Spleen (tissue), 11 donors: ENCODE results near the gene BIRC5. TPM values are rescaled to one million over a fixed set of nuclear protein-coding genes. Genes with fewer than 3 reads are reported as not detected.

Experiments used
- DNase-seq: peaks from one replicate; pipeline ENCODE4 v3.0.0-alpha.2; 2020
- H3K27ac ChIP-seq, 8 donors: fragments of 200-600 bp; sonication (generic) in 7 of 8; 1 replicate in 4 of 8; 2 replicates in 4 of 8; pipeline versions ENCODE4 v1.5.0 to v1.8.0; 2016 to 2021; ENCODE audit warnings: inconsistent platforms in 4 of 8, mild to moderate bottlenecking in 4 of 8, moderate library complexity in 1 of 8
- H3K27me3 ChIP-seq, 7 donors: fragments of 200-600 bp; sonication (generic) in 6 of 7; replicated peaks in 1 of 7; 1 replicate in 4 of 7; 2 replicates in 3 of 7; pipeline versions ENCODE4 v1.5.0 to v1.8.0; 2016 to 2021; ENCODE audit warnings: inconsistent platforms in 3 of 7, mild to moderate bottlenecking in 1 of 7
- H3K36me3 ChIP-seq, 6 donors: fragments of 200-600 bp; sonication (generic) in 5 of 6; 1 replicate in 4 of 6; 2 replicates in 2 of 6; pipeline versions ENCODE4 v1.5.0 to v1.8.0; 2016 to 2021; ENCODE audit warnings: inconsistent platforms in 2 of 6
- H3K4me1 ChIP-seq, 6 donors: fragments of 200-600 bp; sonication (generic) in 5 of 6; 1 replicate in 3 of 6; 2 replicates in 3 of 6; pipeline versions ENCODE4 v1.5.0 to v1.8.0; 2016 to 2021; ENCODE audit warnings: inconsistent platforms in 3 of 6
- H3K4me3 ChIP-seq, 8 donors: fragments of 200-600 bp; sonication (generic) in 7 of 8; 1 replicate in 4 of 8; 2 replicates in 4 of 8; pipeline versions ENCODE4 v1.5.0 to v1.8.0; 2016 to 2021; ENCODE audit warnings: inconsistent platforms in 4 of 8, mild to moderate bottlenecking in 4 of 8, moderate library complexity in 2 of 8
- H3K9me3 ChIP-seq, 8 donors: fragments of 200-600 bp; sonication (generic) in 7 of 8; 1 replicate in 4 of 8; 2 replicates in 4 of 8; pipeline versions ENCODE4 v1.5.0 to v1.8.0; 2016 to 2021; ENCODE audit warnings: inconsistent platforms in 4 of 8
- CTCF ChIP-seq, 11 experiments: fragments of 200-600 bp in 7 of 11; fragments of 450-650 bp in 4 of 11; sonication (generic) in 4 of 11; IDR thresholded peaks in 8 of 11; conservative IDR thresholded peaks in 3 of 11; 1 replicate in 7 of 11; 2 replicates in 4 of 11; pipeline versions ENCODE4 v1.4.0 to v1.8.0; 2016 to 2021; ENCODE audit warnings: antibody characterized with exemption in 11 of 11, inconsistent platforms in 4 of 11, mild to moderate bottlenecking in 1 of 11
- POLR2A ChIP-seq, 3 donors: fragments of 450-650 bp; IDR thresholded peaks; one replicate each; pipeline ENCODE4 v1.5.1; 2017; ENCODE audit warnings: antibody characterized with exemption in 3 of 3, mild to moderate bottlenecking in 1 of 3
- POLR2AphosphoS5 ChIP-seq, 3 donors: sonication (generic); formaldehyde crosslinking; IDR thresholded peaks; one replicate each; pipeline ENCODE4 v1.5.1; 2017; ENCODE audit warnings: antibody characterized with exemption in 3 of 3
- WGBS, 5 donors: extraction: QIAGEN DNeasy Blood & Tissue Kit in 3 of 5; methylation state at CpG; one replicate each; pipeline versions ENCODE4 v1.1.5 to v1.1.7; 2013 to 2018; 5-methylcytosine and 5-hydroxymethylcytosine counted together
- intact Hi-C: fragments of 100-400 bp; cut with DNase I; formaldehyde crosslinking; loops from one replicate; pipeline ENCODE4 v1.15.0; 2023; ENCODE audit warnings: low total_unique reads
- polyA plus RNA-seq, 3 donors: library from polyadenylated mRNA; stranded (reverse); fragments of 200-250 nt; gene quantifications; one replicate each; pipeline ENCODE4 v1.2.1, GENCODE V29; 2013
- total RNA-seq, 7 donors: library from RNA; depleted of rRNA in 3 of 7; stranded (reverse); fragments of >200 nt in 3 of 7; fragmentation: NEBNext Ultra II Directional in 4 of 7; extraction: Animal tissue kit (Norgen Biotek cat#: 25700) in 4 of 7; gene quantifications; one replicate each; pipeline versions ENCODE4 v1.1.0 to v1.2.1, GENCODE V29; 2016 to 2021
- donor health status: healthy with polysubstance abuse.
- donor health status: DM: no; HTN: no; CAD: no; lungs with moderate emphysema.
- donor health status: DM: no; HTN: no; CAD: no.
- donor health status: Bipolar disorder and iron deficiency.
- donor health status: healthy.
- donor health status: DM: no; HTN: no; CAD: no.
- donor health status: DM: yes; HTN: yes; CAD: no.

BIRC5 gene
- total and polyA plus RNA-seq, 10 donors = 2.1 to 11.9 (median 6.7) TPM

- H3K9me3 ChIP-seq = no peaks in the 10 kb centered on the region
- 90 to 95% (median 94%) methylated on average over 9 of the region's 9 CpGs for WGBS, 5 donors
- no peak overlapping the region for H3K27ac ChIP-seq
- DNase-seq = no peak
- no peaks in the 10 kb centered on the region for H3K27me3 ChIP-seq
- TF ChIP-seq POLR2A (IDR thresholded peaks at IDR 0.05) = no peak
- no peak for TF ChIP-seq CTCF (IDR thresholded peaks at IDR 0.05 in 8 of 11, conservative IDR thresholded peaks at IDR 0.05 in 3 of 11)
- no peak for TF ChIP-seq POLR2AphosphoS5 (IDR thresholded peaks at IDR 0.05)
- no peak overlapping the region for H3K4me3 ChIP-seq
- H3K36me3 ChIP-seq = peaks cover 0 to 11% (median 0%) of the 10 kb centered on the region in 6 donors
- intact Hi-C loops = no loop called here
- peaks cover 6 to 59% (median 33%) of the 10 kb centered on the region in 6 donors for H3K4me1 ChIP-seq
These were observed 29.2 kb upstream of the BIRC5 start for GRCh38 chr17:78184868-78185267.

- Histone ChIP-seq H3K27me3 (no peaks in the 10 kb centered on the region), H3K36me3 (peaks cover 0 to 12% (median 0%) of the 10 kb centered on the region in 6 donors), H3K9me3 (no peaks in the 10 kb centered on the region), H3K27ac (peak overlapping the region in 3 of 8 donors; percentile 61 to 79 (median 76)), H3K4me3 (peak overlapping the region in 4 of 8 donors; percentile 48 to 74 (median 56)), H3K4me1 (peaks cover 3 to 52% (median 23%) of the 10 kb centered on the region in 6 donors)
- TF ChIP-seq POLR2A (IDR thresholded peaks at IDR 0.05) (no peak), CTCF (IDR thresholded peaks at IDR 0.05 in 8 of 11, conservative IDR thresholded peaks at IDR 0.05 in 3 of 11) (no peak), POLR2AphosphoS5 (IDR thresholded peaks at IDR 0.05) (no peak)
- no peak for DNase-seq
- intact Hi-C loops = no loop called here
- WGBS, 5 donors = 54 to 59% (median 57%) methylated on average over 10 of the region's 10 CpGs
These were observed 27.9 kb upstream of the BIRC5 start for GRCh38 chr17:78185981-78186691.

DNA sequence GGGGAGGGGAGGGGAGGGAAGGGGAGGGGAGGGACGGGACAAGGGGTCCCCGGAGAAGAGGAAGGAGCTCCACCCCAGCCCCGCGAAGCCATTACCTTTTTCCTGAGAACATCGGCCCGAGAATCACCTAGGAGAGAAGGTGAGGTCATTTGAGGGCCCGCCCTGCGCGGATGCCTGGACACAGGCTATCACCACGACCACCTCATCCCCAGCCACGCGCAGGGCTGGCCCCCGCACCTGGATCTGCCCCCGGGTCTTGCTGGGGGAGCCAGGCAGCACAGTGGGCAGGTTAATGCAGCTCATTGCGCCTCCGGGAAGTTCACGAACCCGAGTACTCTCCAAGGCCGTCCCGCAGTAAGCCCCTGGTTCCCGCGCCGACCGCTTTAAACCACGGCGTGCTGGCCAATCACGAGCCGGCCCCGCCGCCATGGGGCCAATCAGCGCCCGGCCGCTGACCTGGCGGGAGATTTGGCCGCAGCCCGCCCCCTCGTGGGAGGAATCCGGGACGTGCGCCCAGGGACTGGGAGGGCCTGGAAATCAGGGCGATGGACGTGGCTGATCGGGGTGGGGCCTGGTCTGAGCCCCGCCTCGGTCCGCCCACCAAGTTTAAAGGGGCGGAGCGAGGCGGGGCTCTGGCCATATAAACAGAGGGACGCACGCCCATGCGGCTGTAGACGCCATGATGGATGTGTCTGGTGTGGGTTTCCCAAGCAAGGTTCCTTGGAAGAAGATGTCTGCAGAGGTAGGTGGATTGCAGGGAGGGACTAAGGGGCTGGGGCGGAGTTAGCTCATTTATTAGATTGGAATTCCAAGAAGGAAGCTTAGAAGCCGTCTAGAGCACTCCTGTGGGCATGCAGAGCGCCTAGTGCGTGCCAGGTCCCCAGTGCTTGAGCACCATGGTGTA, 27.1 kb upstream of the BIRC5 start, which contains the start of the genes AFMID and TK1:
Gene AFMID (plus strand): TSS at position 671 of the 904 bp plus-strand sequence. CDS start 9 bp downstream, at position 680.
Gene TK1 (minus strand): TSS at position 361 of the 904 bp plus-strand sequence. CDS start 58 bp downstream, at position 303.
- Histone ChIP-seq H3K27me3 (no peaks in the 10 kb centered on the region), H3K36me3 (peaks cover 0 to 18% (median 2%) of the 10 kb centered on the region in 6 donors), H3K9me3 (no peaks in the 10 kb centered on the region), H3K4me3 (peak within 1 kb of the TSS; percentile 45 to 74 (median 50)), H3K27ac (peak within 1 kb of the TSS in 6 of 8 donors; percentile 19 to 79 (median 67)), H3K4me1 (peaks cover 3 to 52% (median 23%) of the 10 kb centered on the region in 6 donors)
- DNase-seq = peak; percentile 96
- TF ChIP-seq POLR2AphosphoS5 (IDR thresholded peaks at IDR 0.05) (peak; percentile 82 to 89 (median 86)), CTCF (IDR thresholded peaks at IDR 0.05 in 8 of 11, conservative IDR thresholded peaks at IDR 0.05 in 3 of 11) (peak; percentile 56 to 88 (median 84)), POLR2A (IDR thresholded peaks at IDR 0.05) (no peak)
- WGBS, 5 donors = 4 to 8% (median 5%) methylated on average over 34 to 57 of the region's 57 CpGs
- intact Hi-C loops = no loop called here
